GM19324 (cell line): ENCODE measurements around the gene CNTNAP4.

ENCODE experiments used
- ATAC-seq: cut with Tn5 transposase; IDR thresholded peaks from one replicate; pipeline ENCODE4 v1.9.1; 2021; ENCODE audit warnings: mild to moderate bottlenecking, moderate library complexity; ENCODE audit not compliant: unreplicated experiment, low FRiP score

CNTNAP4 gene

GRCh38 chr16:76574651-76575050, 297.4 kb downstream of the CNTNAP4 start:
- ATAC-seq: no peak

DNA sequence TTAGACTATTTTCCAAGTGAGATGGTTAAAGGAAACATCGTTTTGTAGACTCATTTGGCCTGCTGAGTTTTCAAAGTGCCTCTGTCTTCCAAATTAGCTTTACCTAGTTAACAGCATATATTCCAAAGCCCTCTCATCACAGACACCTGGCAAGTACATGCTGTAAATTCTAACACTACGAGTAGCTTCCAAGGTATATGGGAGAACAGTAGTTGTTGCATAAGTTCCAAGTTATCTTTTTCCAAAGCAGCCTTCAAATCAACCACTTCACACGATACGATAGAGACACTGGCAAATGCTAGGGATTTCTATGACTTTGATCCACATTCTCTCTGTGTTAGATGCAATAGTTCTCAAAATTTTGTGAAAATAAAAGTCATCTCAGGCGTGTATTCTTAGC, 299.3 kb downstream of the CNTNAP4 start:
- ATAC-seq: no peak

- ATAC-seq: peak; percentile 80
Measured at GRCh38 chr16:76577003-76577402, 299.8 kb downstream of the CNTNAP4 start.

- ATAC-seq: no peak
Measured at GRCh38 chr16:76579277-76579922, 302.2 kb downstream of the CNTNAP4 start.

- no peak for ATAC-seq
Measured at GRCh38 chr16:76583466-76583865, 306.3 kb downstream of the CNTNAP4 start.

DNA sequence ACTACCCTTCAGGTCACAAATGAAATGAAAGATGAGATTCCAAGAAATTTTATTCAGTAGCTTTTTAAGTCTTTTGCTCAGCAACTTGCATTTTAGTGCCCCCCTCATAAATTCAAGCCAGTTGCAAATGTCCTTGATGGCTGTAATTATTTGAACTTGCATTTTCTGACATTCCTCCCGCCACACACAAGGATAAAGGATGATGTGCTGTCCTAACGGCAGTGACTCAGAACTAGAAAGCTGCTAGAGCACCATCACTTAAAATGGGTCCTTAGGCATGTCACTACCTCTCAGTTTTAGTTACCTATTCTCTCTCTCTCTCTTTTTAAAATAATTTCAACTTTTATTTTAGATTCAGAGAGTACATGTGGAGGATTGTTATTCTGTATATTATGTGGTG, 306.7 kb downstream of the CNTNAP4 start:
- ATAC-seq: no peak

DNA sequence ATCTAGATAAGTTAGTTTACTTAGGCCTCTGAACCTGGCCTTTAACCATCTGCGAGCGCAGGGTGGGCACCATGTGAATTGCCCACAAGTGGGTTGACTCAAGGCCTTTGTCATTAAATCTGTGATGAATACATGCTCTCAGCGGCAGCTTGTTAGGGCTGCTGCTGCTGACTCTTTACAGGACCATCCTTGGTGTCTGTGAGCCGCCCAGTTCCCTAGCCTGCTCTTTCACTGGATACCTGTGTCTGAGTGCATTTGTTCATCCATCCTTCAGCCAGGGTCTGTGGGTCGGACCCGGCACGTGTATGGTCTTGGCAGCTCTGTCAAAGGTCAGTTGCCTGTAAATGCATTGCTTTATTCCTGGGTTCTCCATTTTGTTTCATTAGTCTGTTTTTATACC, 321.3 kb downstream of the CNTNAP4 start:
- no peak for ATAC-seq

GRCh38 chr16:76607317-76607716, 330.1 kb downstream of the CNTNAP4 start:
- ATAC-seq: no peak
